DMS53 (cell line): ENCODE measurements around the gene GADD45GIP1.
"Not testable (repeated sequence)": the region's sequence is repeated elsewhere in the genome, so short reads cannot be mapped to it uniquely, and the experiment has no call there.

ENCODE experiments used
- DNase-seq: peaks from one replicate; lab custom pipeline; 2025; lab: John Stamatoyannopoulos, UW

GADD45GIP1 gene

DNA sequence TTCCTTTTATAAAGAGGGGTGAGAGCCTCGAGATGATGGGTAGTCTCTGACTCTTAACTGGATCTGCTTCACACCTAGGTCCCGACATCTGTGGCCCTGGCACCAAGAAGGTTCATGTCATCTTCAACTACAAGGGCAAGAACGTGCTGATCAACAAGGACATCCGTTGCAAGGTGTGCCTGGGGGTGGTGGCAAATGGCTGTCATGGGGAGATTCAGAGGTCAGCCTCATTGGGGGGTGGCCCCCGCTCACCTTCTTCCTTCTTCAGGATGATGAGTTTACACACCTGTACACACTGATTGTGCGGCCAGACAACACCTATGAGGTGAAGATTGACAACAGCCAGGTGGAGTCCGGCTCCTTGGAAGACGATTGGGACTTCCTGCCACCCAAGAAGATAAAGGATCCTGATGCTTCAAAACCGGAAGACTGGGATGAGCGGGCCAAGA lies 17.0 kb downstream of the GADD45GIP1 start:
- DNase-seq = peak; percentile 23

DNA sequence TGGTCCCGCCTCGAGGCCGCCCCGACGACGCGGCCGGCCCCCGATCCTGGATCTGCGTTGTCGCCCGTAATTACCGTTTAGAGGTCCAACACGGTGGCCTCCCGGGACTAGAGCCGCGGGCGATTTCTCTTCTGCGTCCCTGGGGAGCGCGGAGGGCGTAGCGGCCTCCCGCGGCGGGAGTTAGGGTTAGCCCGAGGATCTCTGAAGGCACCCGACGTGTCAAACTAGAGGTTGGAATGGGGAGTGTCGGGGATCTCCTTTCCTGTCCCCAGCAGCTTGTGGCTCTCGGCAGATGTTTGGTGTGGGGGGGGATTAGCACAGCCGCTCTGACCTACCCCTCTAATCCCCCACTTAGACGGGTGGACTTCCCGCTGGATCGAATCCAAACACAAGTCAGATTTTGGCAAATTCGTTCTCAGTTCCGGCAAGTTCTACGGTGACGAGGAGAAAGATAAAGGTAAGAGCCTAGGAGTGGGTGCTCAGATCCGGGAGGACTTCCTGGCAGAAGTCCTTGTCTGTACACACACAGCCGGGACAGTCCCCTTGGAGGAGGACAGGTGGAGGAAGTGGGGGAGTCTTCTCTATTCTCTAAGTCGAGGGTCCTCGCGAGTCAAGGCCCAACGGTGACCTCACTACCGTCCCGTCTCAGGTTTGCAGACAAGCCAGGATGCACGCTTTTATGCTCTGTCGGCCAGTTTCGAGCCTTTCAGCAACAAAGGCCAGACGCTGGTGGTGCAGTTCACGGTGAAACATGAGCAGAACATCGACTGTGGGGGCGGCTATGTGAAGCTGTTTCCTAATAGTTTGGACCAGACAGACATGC lies 18.0 kb downstream of the GADD45GIP1 start:
- DNase-seq = peak; percentile 58

DNA sequence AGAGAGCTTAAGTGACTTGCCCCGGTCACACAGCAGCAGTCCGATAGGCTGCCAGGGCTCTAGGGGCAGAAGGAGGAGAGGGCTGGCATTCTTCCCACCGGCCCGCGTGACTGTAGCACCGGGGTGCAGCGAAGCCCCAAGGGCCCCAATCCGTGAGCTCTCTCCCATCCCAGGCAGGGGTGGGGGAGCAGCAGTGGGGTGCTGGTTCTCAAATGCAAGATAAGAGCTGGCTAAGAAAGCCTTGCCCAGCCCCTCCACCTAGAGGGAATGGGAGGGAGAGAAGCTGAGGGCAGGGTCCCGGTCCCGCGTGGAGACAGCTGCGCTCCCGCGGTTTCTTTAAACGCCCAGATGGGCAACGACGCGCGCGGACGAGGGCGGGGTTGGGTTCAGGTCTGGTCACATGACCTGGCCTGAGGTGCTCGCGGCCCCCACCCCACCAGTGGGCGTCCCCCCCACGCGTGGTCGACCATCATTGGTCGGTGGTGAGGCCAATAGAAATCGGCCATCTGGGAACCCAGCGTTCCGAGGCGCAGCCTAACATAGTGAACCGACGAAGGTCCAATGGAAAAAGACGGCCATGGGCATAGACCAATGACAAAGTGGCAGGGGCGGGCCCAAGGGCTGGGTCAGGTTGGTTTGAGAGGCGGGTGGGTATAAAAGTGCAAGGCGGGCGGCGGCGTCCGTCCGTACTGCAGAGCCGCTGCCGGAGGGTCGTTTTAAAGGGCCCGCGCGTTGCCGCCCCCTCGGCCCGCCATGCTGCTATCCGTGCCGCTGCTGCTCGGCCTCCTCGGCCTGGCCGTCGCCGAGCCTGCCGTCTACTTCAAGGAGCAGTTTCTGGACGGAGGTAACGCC lies 18.9 kb downstream of the GADD45GIP1 start, which contains the start of gene CALR:
Gene CALR, plus strand, starts transcription at position 683 of the 852 bp plus-strand sequence. Its CDS starts 71 bp downstream, at position 754.
- DNase-seq = peak; percentile 99

GRCh38 chr19:12937093-12937926 lies 19.7 kb downstream of the GADD45GIP1 start:
- peak; percentile 73 for DNase-seq

DNA sequence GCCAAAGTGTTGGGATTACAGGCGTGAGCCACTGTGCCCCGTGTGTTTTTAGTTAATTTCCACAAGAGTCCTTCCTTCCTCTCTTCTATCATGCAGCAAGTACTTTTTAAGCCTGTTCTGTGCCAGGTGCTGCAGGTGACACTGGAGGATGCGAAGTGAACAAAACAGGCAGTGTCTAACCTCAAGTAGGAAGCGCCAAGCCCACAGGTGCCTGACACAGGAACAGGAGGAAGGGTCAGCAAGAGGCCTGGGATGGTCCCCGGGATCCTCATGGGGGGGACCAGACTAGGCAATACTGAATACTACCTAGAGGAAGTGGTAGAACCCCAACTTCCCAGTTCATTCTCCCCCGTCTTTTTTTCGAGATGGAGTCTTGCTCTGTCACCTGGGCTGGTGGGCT lies 20.4 kb downstream of the GADD45GIP1 start:
- DNase-seq = peak; percentile 63

DNA sequence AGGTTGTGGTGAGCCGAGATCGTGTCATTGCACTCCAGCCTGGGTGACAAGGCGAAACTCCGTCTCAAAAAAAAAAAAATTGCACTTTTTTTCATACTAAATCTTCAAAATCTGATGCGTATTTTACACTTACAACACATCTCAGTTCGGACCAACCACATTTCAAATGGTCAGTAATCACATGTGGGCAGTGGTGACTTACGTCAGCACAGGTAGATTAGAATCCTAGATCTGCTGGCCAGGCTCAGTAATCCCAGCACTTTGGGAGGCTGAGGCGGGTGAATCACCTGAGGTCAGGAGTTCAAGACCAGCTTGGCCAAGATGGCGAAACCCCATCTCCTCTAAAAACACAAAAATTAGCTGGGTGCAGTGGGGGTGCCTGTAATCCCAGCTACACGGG lies 22.0 kb downstream of the GADD45GIP1 start:
- no peak for DNase-seq

DNA sequence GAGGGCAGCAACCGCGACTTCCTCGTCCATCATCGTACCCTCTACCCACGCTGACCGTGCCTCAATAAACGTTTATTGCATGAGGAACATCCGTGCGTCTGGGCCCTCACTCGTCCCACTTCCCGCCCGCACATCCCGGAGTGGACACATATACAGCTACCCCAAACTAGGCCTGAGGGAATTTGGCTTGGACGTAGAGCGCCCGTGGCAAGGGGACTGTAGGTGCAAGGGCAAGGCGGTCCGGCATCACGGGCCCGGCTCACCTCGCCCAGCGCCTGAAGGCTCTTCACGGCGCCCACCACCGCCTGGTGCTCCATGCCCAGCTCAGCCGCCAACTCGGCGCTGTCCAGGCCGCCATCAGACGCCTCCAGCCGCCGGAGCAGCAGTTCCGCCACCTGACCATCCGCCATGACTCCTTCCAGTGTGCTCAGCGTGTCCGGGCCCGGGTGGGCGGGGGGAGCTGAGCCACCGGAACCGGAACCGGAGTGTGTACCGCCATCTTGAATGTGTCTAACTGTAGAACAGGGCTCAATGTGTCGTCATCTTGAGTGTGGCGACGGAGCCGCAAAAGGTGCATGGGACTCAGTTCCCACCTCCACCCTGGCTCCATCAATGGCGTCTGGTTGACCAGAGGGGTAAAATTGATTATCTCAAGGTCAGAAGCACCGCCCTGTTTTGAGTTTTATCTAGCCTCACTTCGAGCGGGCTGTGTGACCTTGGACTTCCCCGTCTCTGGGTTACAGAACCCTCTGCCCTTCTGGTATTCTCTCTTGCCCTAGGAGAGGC lies 23.5 kb downstream of the GADD45GIP1 start, which contains the start of gene FARSA:
Gene FARSA, minus strand, starts transcription at position 425 of the 786 bp plus-strand sequence. Its CDS starts 15 bp downstream, at position 410.
- peak; percentile 93 for DNase-seq

DNA sequence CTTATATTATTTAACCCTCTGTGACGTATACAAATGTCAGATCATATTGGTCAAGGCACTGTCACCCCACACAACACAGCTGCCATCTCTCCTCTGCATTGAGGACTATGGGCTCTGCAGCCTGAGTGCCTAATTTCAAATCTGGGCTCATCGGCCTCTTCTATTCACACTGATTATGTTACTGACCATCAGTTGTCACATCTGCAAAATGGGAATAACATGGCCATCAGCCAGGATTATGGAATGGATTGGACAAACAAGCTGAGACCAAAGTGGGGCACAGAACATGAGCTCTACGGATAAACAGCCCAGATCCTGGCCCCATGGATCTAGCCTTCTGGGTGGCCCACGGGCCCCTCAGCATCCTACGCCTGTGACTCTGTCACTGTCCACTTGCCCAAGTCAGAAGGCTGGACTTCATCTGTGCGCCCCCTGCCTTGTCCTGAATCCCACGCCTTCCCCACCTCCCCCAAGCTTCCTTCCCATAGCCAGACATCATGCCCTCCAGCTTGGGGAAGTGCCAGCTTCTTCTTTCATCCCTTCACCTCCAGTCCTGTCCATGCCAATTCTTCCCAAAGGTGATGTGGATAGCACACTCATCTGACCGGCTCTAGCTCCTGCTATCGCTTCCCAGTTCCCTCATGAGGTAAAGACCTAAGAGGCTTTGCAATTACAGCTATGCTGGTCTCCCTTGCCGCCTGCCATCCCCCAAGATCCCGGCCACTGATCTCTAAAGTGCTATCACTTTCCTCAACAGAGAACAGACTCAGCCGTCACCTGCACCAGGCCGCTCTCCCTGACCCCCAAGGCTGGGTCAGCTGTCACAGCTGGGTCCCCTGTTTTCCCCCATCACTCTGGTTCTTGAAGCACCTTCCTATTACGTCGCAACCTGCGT lies 24.4 kb downstream of the GADD45GIP1 start:
- DNase-seq = no peak

DNA sequence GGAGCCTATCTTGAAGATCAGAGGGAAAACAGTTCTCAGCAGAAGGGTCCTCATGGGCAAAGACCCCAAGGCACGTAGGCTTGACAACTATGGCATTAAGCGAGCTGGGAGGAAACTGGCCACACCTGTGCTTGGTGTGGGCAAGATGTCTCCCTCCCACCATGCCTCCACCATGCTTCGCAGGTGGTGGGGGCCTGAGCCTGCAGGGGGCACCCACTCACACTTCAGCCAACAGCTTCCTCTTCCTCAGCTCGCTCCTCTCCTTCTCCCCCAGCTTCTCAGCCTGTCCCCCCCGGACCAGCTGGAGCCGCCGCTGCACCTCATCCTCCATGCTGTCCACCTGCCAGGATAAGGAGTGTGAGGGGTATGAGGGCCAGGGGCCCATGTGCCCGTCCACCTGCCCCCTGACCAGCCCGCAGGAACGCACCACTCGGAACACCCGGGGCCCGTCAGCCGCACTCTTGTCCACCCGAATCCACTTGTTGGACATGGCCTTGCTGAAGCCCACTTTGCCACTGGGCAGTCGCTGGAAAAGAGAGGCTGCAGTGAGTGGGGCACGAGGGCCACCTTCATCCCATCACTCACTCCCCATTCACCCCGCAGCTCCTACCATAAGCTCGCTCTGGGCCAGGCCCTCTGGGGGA lies 26.9 kb downstream of the GADD45GIP1 start:
- DNase-seq = no peak

GRCh38 chr19:12924621-12925310 lies 32.3 kb downstream of the GADD45GIP1 start:
- no peak for DNase-seq

DNA sequence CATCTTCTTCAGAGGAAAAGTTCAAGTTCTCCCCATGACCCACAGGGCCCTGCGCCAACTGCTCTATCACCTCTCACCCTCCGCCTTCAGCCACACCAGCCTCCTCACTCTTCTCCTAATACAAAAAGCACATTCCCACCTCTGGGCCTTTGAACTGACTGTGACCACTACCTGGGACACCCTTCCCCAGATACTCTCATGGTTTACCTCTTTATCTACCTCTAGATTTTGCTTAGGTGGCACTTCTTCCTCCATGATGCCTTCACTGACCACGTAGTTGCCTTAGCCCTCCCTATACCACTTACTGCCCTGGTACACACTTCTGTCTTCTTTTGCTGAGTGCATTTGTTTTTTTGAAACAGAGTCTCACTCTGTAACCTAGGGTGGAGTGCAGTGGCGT lies 34.1 kb downstream of the GADD45GIP1 start:
- no peak for DNase-seq

GRCh38 chr19:12921047-12921446 lies 36.0 kb downstream of the GADD45GIP1 start:
- no peak for DNase-seq

DNA sequence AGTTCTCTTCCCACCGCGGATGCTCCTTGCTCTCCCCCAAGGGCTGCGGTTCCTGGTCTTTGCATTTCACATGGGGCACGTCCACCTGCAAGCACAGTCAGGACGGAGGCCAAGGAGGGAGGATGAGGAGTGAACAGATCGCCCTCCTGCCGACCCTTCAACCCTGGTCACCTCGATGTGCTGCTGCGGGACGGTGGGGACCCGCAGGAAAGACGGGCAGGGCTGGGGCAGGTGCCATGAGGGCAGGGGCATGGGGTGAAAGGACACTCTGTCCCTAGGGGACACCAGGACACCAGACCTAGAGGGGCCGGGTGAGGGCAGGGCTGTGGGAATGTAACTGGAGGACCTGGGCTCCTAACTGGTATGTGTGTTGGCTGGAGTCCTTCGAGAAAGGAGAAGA lies 38.8 kb downstream of the GADD45GIP1 start:
- DNase-seq = no peak

DNA sequence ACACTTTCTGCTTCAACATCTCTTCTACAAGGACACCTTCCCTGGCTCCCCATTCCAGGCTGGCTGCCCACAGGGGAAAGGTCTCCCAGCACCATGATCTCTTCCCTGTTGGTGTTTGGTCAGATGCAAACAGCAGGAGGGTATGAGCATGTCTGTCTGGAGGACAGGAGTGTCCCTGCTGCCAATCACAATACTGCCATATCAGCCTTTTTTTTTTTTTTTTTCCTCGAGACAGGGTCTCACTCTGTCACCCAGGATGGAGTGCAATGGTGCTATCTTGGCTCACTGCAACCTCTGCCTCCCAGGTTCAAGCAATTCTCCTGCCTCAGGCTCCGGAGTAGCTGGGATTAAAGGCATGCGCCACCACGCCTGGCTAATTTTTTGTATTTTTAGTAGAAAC lies 41.2 kb downstream of the GADD45GIP1 start:
- not testable (repeated sequence) for DNase-seq

- DNase-seq = peak; percentile 82
Observed at GRCh38 chr19:12913851-12914690, 43.0 kb downstream of the GADD45GIP1 start.

DNA sequence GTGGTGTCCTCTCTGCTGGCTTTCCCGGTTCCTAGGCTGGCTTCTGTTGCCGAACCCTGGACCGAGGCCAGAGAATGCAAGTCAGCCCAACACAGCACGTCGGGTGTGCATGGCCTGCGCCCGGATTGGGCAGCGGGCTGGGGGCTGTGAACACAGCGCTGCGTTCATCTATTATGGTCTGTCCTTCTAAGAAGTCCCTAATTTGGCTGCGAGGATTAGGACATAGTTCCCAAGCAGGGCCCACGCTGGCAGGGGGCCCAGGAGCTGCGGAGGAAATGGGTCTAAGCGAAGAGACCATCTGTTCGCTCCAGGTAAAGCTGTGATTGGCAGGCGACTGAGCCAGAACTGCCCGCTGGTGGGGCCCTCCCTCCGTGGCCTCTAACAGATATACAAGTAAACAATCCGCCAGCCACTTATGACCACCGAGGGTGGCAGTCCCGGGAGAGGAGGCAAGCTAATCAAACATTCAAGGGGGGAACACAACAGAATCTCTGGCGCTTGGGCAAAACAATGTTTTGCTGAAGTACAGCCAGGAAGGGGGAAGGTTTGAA lies 43.9 kb downstream of the GADD45GIP1 start:
- peak; percentile 92 for DNase-seq

DNA sequence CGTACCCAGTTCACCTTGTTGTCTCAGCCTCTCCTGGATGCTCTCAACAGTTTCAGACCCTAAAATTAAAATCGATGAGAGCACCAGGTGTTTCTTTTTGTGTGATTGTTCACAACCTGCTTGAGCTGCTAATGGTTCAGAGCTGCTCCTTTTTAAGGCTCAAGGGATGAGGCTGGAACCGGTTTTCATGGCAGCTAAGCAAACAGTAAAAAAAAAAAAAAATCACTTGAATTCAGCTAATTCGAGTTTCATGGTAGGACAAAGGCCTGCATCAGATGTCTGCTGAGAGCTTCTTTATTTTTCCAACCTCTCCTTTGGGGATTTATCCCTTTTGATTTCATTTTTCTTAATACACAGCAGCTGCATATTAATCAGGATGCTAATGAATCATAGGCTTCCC lies 44.5 kb downstream of the GADD45GIP1 start:
- peak; percentile 94 for DNase-seq

GRCh38 chr19:12907166-12907565 lies 49.9 kb downstream of the GADD45GIP1 start:
- no peak for DNase-seq
